ENCODE measurements around the gene SLC4A3.

Gene SLC4A3

DNA sequence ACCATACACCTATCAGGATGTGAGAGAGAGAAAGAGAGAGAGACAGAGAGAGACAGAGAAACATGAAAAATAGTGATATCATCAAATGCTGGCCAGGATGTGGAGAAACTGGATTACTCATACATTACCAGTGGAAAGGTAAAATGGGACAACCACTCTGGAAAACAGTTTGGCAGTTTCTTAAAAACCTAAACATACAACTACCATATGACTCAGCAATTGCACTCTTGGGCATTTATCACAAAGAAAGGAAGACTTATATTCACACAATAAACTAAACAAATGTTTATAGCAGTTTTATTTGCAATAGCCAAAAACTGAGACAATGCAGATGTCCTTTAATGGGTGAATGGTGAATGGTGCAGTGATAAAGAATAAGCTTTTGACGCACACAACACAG lies 29.1 kb downstream of the SLC4A3 start:
- Histone ChIP-seq H3K9ac (ENCODE audit: low read depth, low read length) (no peak overlapping the region), H3K4me2 (ENCODE audit: insufficient read depth, low read length) (no peak overlapping the region), H3K27ac (ENCODE audit: low read length) (no peak overlapping the region), H4K20me1 (ENCODE audit: insufficient read depth, low read length) (no peaks in the 10 kb centered on the region), H2AFZ (ENCODE audit: low read depth, low read length) (no peak overlapping the region), H3K79me2 (ENCODE audit: insufficient read depth, low read length) (no peaks in the 10 kb centered on the region), H3K36me3 (ENCODE audit: insufficient read depth, low read length) (no peaks in the 10 kb centered on the region), H3K4me1 (ENCODE audit: insufficient read depth, low read length) (no peaks in the 10 kb centered on the region), H3K4me3 (ENCODE audit: low read depth in 1 of 2, low read length in 2 of 2) (no peak overlapping the region), H3K27me3 (ENCODE audit: insufficient read depth, low read length, poor library complexity) (peaks cover 7% of the 10 kb centered on the region), H3K9me3 (ENCODE audit: insufficient read depth, low read length, severe bottlenecking) (no peaks in the 10 kb centered on the region)
- DNase-seq (no peak), ATAC-seq (ENCODE audit: insufficient read depth, low read depth) (no peak)
- no peak for TF ChIP-seq EZH2 (IDR thresholded peaks at IDR 0.05; ENCODE audit: borderline replicate concordance, low read depth, low read length, severe bottlenecking)
- TF ChIP-seq, protein P1, sequence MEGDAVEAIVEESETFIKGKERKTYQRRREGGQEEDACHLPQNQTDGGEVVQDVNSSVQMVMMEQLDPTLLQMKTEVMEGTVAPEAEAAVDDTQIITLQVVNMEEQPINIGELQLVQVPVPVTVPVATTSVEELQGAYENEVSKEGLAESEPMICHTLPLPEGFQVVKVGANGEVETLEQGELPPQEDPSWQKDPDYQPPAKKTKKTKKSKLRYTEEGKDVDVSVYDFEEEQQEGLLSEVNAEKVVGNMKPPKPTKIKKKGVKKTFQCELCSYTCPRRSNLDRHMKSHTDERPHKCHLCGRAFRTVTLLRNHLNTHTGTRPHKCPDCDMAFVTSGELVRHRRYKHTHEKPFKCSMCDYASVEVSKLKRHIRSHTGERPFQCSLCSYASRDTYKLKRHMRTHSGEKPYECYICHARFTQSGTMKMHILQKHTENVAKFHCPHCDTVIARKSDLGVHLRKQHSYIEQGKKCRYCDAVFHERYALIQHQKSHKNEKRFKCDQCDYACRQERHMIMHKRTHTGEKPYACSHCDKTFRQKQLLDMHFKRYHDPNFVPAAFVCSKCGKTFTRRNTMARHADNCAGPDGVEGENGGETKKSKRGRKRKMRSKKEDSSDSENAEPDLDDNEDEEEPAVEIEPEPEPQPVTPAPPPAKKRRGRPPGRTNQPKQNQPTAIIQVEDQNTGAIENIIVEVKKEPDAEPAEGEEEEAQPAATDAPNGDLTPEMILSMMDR (IDR thresholded peaks at IDR 0.05; ENCODE audit: borderline replicate concordance, extremely low read depth, low read length, poor library complexity, severe bottlenecking) = no peak

DNA sequence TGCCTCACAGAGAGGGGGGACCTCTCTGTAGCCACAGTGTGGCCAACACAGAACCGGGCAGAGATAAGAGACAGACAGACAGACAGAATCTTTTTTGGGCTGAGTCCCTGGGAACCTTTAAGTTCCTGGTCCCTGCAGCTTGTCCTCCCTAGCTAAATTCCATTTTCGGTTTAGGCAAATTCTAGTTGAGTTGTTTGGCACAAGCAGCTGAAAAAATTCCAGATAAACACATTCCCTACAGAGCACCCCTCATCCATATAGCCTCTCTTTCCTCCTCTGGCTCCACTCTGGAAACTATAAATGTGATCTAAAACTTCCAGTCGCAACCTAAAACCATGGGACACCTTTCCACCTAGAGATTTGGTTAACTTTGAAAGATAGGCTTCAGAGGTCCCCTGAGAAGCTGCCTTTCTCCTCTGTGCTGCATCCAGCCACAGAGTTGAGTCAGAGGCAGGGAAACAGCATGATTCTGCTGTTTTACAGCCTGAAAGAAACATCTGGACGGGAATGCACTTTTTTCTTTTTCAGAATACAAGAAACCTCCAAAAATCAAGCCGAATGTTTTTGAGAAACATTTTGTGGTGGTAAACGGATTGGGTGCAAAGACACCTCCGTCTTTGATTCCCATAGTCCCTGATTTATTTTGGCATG lies 30.9 kb downstream of the SLC4A3 start:
- Histone ChIP-seq H4K20me1 (ENCODE audit: insufficient read depth, low read length) (no peaks in the 10 kb centered on the region), H3K9ac (ENCODE audit: low read depth, low read length) (no peak overlapping the region), H3K4me3 (ENCODE audit: low read depth in 1 of 2, low read length in 2 of 2) (no peak overlapping the region), H2AFZ (ENCODE audit: low read depth, low read length) (no peak overlapping the region), H3K4me2 (ENCODE audit: insufficient read depth, low read length) (no peak overlapping the region), H3K27ac (ENCODE audit: low read length) (no peak overlapping the region), H3K36me3 (ENCODE audit: insufficient read depth, low read length) (no peaks in the 10 kb centered on the region), H3K79me2 (ENCODE audit: insufficient read depth, low read length) (no peaks in the 10 kb centered on the region), H3K27me3 (ENCODE audit: insufficient read depth, low read length, poor library complexity) (peaks cover 7% of the 10 kb centered on the region), H3K9me3 (ENCODE audit: insufficient read depth, low read length, severe bottlenecking) (no peaks in the 10 kb centered on the region), H3K4me1 (ENCODE audit: insufficient read depth, low read length) (no peaks in the 10 kb centered on the region)
- no peak for ATAC-seq (ENCODE audit: insufficient read depth, low read depth)
- TF ChIP-seq, protein P1 (IDR thresholded peaks at IDR 0.05; ENCODE audit: borderline replicate concordance, extremely low read depth, low read length, poor library complexity, severe bottlenecking) = no peak
- TF ChIP-seq EZH2 (IDR thresholded peaks at IDR 0.05; ENCODE audit: borderline replicate concordance, low read depth, low read length, severe bottlenecking) = no peak
- DNase-seq = no peak

DNA sequence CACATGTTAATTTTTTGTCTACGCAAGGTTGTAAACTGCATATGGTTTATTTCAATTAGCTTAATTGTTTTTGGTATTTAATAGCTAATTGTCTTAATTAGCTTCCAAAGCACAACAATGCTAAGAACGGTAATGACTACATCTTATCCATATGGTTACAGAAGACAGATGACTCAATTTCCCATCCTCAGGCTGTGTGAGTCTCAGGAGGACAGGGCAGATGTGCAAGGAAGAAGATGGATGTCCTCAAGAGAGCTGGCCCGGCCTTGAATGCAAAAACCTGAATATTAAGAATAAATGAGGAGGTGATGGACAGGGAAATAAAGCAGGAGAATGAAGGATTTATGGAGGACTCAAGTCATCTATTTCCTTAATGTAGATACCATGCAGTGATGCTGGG lies 31.4 kb downstream of the SLC4A3 start:
- no peaks in the 10 kb centered on the region for H3K36me3 ChIP-seq (ENCODE audit: insufficient read depth, low read length)
- H3K4me2 ChIP-seq (ENCODE audit: insufficient read depth, low read length) = no peak overlapping the region
- H3K27me3 ChIP-seq (ENCODE audit: insufficient read depth, low read length, poor library complexity) = peaks cover 7% of the 10 kb centered on the region
- H3K79me2 ChIP-seq (ENCODE audit: insufficient read depth, low read length) = no peaks in the 10 kb centered on the region
- no peak for TF ChIP-seq EZH2 (IDR thresholded peaks at IDR 0.05; ENCODE audit: borderline replicate concordance, low read depth, low read length, severe bottlenecking)
- TF ChIP-seq, protein P1 (IDR thresholded peaks at IDR 0.05; ENCODE audit: borderline replicate concordance, extremely low read depth, low read length, poor library complexity, severe bottlenecking) = no peak
- no peak overlapping the region for H3K4me3 ChIP-seq (ENCODE audit: low read depth in 1 of 2, low read length in 2 of 2)
- DNase-seq (no peak), ATAC-seq (ENCODE audit: insufficient read depth, low read depth) (no peak)
- no peaks in the 10 kb centered on the region for H3K9me3 ChIP-seq (ENCODE audit: insufficient read depth, low read length, severe bottlenecking)
- no peaks in the 10 kb centered on the region for H3K4me1 ChIP-seq (ENCODE audit: insufficient read depth, low read length)
- H3K27ac ChIP-seq (ENCODE audit: low read length) = no peak overlapping the region
- H4K20me1 ChIP-seq (ENCODE audit: insufficient read depth, low read length) = no peaks in the 10 kb centered on the region
- H2AFZ ChIP-seq (ENCODE audit: low read depth, low read length) = no peak overlapping the region
- no peak overlapping the region for H3K9ac ChIP-seq (ENCODE audit: low read depth, low read length)

Measured in DND-41 (cell line).